SIG-M5 treated with dmso at 0.1 percent for 504 hours (cell line): ENCODE results near the gene KEL.

Experiments
- DNase-seq: peaks from one replicate; lab custom pipeline; 2025; ENCODE audit not compliant: unreplicated experiment; lab: John Stamatoyannopoulos, UW

KEL gene

DNA sequence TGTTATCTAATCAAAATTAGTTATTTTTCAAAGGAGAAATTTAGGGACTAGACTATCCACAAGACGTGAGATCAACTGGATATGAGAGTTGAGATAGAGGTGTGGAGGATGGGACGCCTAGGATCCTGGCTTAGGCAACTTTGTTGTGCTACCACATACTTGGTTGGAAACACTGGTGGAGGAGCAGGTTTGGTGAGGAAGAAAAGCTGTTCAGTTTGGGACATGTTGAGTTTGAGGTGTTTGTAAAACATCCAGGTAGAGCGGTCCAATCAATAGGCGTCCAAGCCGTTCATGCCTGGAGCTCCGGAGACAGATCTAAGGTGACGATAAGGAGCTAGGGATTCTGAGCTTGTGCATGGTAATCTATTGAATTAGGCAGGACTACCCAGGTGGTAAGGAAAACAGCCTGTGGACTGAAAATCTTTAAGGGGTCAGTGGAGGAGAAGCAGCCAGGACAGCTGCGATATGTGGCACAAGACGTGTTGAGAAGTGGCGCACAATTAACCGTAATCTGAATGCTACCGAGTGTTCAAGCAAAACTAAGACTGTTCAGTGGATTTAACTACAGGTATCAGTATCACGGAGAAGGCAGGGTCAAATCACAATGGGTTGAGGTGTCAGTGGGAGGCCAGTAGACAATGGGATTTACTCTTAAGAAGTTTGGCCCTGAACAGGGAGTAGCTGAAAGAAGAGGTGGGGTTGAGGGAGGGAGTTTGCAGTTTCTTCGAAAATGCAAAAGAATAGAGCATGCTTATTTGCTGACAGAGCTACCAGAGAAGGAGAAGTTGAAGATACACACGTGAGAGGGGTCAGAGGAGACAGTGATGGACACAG is 60.5 kb downstream of the KEL start:
- no peak for DNase-seq

DNA sequence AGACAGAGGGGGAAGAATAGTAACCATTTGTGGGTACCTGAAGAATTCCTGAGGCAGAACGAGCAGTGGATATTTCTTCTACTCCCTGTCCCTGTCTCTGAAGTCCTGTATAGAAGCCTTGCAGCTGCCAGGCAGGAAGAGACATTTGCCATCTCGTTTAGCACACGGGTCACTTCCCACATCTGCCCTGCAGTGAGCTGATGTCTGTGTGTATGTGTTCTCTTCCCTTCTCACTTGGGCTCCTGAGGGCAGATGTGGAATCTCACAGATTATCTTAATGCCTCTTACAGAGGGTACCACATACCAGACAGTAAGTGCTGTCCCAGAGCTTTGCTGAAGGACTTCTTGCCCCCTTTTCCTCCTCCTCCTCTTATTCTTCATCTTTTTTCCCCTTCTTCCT is 62.5 kb downstream of the KEL start:
- no peak for DNase-seq

DNA sequence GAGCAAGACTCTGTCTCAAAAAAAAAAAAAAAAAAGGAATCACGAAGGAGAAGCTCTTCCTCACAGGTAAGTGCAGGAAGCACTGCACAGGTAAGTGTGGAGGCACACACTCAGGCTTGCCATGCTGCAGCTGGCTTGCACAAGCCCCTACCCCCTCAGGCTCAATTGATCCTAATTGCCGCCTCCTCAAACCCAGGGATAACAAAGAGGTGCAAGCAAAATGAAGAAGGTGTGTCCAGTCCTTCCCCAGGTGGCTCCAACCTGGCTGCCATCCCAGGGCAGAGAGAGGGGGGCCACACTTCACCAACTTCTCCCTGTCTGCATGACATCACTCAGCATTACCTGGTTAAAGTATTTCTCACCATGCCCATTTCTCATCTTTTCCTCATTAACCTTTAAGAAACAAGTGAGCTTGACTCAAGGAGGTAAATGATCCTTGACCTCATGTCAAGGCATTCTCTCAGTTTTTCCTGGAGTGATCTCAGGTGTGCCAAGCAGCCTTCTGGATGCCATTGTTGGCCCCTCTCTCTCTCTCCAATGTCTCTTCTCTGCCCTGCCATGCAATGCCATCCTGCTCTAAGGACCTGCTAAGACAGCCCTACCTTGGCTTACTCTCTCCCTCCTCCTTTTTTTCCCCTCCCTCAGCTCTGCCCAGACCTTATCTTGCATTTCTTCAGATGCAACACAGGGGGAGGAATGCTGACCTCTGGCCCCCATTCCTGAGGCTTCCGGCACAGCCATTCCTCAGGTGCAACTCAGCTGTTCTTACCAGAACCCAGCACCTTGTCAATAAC is 63.6 kb downstream of the KEL start:
- DNase-seq = no peak

DNA sequence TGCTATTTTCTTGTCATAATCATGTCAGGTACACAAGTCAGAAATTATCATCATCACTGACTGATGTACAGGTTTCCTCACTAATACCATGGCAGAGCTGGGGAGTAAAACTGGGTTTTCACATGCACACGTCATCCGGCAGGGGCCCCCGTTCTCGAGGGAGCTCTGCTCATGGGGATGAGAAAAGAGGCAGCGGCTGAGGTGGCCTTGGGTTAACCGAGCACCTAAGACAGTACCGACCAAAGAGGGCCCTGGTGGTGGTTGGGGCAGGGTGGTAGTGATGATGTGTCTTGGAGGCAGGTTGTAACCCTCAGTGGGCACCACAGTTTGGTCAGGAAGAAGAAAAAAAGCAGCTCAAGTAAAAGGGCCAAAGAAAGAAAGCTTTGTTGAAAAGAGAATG is 64.5 kb downstream of the KEL start:
- DNase-seq = no peak

DNA sequence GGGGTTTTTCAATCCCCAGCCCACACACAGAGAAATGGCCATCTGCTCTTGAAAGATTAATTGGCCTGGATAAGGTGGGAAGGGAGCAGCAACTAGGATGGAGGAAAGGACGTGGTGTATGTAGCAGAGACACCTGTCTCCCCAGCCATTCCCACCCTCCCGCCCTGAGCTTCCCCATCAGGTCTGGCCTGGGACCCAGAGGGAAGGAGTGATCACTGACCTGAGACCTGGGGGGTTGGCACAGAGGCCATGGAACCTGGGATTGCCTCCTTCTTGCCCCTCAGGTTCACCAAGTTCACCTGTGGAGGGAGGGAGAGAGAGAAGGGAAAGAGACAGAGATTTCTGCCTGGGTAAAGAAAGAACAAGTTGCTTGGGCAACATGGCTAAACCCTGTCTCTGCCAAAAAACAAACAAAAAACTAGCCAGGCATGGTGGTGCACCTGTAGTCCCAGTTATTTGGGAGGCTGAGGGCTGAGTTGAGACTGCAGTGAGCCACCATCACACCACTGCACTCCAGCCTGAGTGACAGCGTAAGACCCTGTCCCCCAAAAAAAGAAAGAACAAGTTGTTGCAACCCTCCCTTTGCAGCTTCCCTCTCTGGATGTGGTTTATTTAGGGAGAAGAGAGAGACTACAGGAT is 65.3 kb downstream of the KEL start:
- no peak for DNase-seq

DNA sequence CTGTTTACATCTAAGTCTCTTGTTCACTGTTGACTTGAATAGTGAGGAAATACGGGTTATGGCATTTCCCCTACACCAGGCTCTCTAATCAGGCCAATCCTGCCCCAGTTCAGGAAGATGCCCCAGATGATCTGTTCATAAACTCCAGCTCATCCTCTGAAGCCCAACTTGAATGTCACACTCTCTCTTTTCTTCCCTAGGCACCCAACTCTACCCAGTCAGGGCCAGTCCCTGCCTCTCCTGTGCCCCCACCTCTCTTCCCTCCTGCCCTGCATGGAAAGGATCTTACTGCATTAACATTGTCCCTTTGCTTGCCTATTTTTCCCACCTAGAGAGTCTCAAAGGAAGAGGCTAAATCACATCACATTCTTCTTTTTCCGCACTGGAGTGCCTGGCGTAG is 66.0 kb downstream of the KEL start:
- no peak for DNase-seq

DNA sequence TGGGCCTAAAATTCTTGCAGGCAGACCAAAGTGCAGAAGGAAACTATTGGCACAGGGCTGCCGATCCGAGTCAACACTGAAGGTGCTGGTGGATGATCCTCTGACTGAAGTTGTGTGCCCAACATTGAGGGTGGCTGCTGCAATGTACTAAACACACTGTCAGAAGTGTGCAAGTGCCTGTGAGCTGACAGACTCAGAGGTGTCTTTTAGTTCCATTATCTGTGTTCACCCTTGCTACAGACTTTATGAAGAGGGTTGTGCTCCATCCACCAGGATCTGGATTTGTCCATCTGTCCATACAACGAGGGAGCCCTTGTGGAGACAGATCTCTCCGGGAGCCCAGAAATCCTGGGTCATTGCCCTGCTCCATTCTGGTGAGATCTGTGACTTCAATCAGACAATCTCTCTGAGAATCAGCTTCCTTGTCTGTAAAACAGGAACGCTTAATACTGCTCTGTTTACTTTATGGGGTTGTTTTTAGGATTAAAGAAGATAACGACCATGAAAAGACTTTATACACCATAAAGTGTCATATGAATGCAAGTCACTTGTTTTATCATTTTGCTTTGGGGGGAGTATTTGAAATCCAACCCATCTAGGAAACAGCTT is 67.1 kb downstream of the KEL start:
- DNase-seq = no peak

DNA sequence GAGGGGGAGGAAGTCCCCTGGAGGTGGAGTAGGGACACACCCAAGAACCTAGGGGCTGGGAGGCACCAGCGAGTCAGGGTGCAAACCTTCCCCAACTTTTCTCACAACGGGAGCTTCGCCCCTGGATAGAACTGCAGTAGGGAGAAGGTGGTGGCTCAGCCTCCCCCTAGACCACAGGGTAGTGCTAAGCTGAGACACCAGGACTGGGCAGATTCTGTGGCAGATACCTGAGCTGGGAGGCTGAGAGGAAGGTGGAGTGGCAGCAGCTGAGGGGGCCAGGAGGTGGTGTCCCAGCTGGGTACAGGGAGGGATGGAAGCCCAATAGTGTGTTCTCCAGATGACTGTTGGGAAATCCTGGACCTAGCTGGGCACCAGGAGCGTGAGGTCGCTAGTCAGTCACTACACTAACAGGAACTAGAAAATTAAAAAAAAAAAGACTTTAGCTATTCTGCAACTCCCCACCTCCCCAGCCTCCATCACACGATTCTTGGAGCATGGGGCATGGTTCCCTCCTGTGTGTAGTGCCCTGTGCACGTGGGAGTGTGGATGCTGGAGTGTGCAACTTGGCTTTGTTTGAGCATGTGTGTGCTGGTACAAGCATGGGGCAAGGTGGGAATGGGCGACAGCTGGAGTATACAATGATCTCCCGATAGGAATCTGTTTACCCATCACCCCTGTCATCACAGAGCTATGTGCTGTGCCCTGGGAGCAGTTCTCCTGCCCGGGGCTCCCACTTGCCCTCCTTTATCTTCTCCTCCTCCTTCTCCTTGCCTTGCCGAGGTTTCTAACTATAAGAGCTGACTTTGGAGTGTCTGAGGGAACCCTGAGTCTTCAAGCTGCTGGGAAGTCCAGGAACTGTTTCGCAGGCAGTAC is 67.8 kb downstream of the KEL start:
- no peak for DNase-seq

DNA sequence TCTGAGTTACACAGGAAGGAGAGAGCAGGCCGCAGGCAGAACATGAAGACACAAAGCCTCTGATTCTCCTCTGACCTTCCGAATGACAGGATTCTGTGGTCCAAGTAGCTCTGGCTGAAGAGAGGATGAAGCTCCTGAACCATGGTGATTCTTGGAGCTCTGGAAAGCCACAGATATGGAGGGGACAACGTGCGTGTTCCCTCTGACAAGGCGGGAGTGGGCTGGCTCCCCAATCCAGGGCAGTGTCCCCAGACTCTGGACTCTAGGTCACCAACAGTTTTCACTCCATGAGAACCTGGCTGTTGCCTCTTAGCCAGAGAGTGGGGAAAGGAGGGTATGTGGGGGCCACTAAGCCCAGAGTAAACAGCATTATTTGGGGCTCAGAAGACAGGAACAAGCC is 69.2 kb downstream of the KEL start:
- no peak for DNase-seq

DNA sequence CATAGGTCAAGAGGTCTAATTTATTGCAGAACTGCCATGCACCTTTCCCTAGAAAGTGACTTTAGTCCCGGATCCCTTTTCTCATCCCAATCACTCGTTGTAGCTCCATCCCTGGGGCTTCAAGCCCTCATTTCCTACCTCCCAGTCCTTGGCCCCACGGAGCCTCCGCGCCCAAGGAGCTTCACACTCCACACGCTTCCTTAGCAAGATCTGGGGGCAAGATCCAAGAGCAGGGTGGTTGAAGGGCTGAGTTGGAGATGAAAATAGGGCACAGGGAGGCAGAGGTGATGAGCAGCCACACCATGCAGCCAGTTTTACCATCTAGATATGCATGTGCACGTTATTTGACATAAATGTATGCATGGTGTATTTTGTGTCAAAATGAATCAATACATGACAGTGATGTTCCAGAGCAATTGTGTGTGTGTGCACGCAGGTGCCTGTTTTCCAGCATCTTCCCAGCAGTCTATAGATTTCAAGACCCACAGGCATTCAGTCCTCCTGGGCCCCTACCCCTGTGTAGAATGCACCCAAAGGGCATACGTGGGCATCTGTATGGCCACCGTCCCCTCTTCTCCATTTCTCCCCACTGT is 70.6 kb downstream of the KEL start:
- no peak for DNase-seq
